ENCODE data around the gene PPM1L. TPM values are rescaled to one million over a fixed set of nuclear protein-coding genes. Genes with fewer than 3 reads are reported as not detected.

The PPM1L gene
- total RNA-seq, 1 experiment from 2014 or later = 5.0 TPM

GRCh38 chr3:160801386-160802118, 45.5 kb downstream of the PPM1L start:
- H3K79me2 ChIP-seq (ENCODE audit: low read depth) = no peaks in the 10 kb centered on the region
- intact Hi-C loops (cut with micrococcal nuclease; ENCODE audit: unreplicated experiment) = no loop called here
- no peak overlapping the region for H3K4me2 ChIP-seq
- H2AFZ ChIP-seq = no peak overlapping the region
- TF ChIP-seq EZH2 (IDR thresholded peaks at IDR 0.05; ENCODE audit: low read depth) = no peak
- TF ChIP-seq CTCF (conservative IDR thresholded peaks at IDR 0.05) = no peak
- H3K9me3 ChIP-seq (ENCODE audit: insufficient read depth, low read depth) = no peaks in the 10 kb centered on the region
- DNase-seq = no peak
- H3K9me2 ChIP-seq (ENCODE audit: insufficient read depth) = no peaks in the 10 kb centered on the region
- H4K20me1 ChIP-seq (ENCODE audit: insufficient read depth) = no peaks in the 10 kb centered on the region
- no peak overlapping the region for H3K27ac ChIP-seq
- ChIA-PET CTCF (no interaction called here), POLR2A (ENCODE audit: unreplicated experiment) (interaction anchor here (0.7 kb wide), 1 partner anchor 86 kb away, joined by 4 read pairs; no protein-coding TSS in a partner anchor)
- H3K27me3 ChIP-seq (ENCODE audit: insufficient read depth, low read depth) = no peaks in the 10 kb centered on the region
- no TSS peak for BruUV-seq (replicated peaks)
- peaks cover 11% of the 10 kb centered on the region for H3K4me1 ChIP-seq (replicated peaks; ENCODE audit: insufficient read depth)
- H3K36me3 ChIP-seq (ENCODE audit: low read depth) = no peaks in the 10 kb centered on the region
- peaks cover 5% of the 10 kb centered on the region; the same call in 1 of the 2 replicates for H3F3A ChIP-seq (ENCODE audit: insufficient read depth, low read depth)
- no peak overlapping the region for H3K4me3 ChIP-seq

- BruUV-seq (replicated peaks) = no TSS peak
- ChIA-PET CTCF (no interaction called here), POLR2A (ENCODE audit: unreplicated experiment) (no interaction called here)
- H3F3A ChIP-seq (ENCODE audit: insufficient read depth, low read depth) = no peaks in the 10 kb centered on the region
- H3K79me2 ChIP-seq (ENCODE audit: low read depth) = no peaks in the 10 kb centered on the region
- no peaks in the 10 kb centered on the region for H3K9me3 ChIP-seq (ENCODE audit: insufficient read depth, low read depth)
- DNase-seq = no peak
- no peak for TF ChIP-seq EZH2 (IDR thresholded peaks at IDR 0.05; ENCODE audit: low read depth)
- H4K20me1 ChIP-seq (ENCODE audit: insufficient read depth) = no peaks in the 10 kb centered on the region
- H3K27ac ChIP-seq = no peak overlapping the region
- no peaks in the 10 kb centered on the region for H3K4me1 ChIP-seq (replicated peaks; ENCODE audit: insufficient read depth)
- no peak overlapping the region for H3K4me3 ChIP-seq
- H3K9me2 ChIP-seq (ENCODE audit: insufficient read depth) = no peaks in the 10 kb centered on the region
- H3K4me2 ChIP-seq = no peak overlapping the region
- no peaks in the 10 kb centered on the region for H3K36me3 ChIP-seq (ENCODE audit: low read depth)
- H3K27me3 ChIP-seq (ENCODE audit: insufficient read depth, low read depth) = no peaks in the 10 kb centered on the region
- no peak overlapping the region for H2AFZ ChIP-seq
- intact Hi-C loops (cut with micrococcal nuclease; ENCODE audit: unreplicated experiment) = no loop called here
Measured at GRCh38 chr3:160804762-160805161, 48.7 kb downstream of the PPM1L start.

DNA sequence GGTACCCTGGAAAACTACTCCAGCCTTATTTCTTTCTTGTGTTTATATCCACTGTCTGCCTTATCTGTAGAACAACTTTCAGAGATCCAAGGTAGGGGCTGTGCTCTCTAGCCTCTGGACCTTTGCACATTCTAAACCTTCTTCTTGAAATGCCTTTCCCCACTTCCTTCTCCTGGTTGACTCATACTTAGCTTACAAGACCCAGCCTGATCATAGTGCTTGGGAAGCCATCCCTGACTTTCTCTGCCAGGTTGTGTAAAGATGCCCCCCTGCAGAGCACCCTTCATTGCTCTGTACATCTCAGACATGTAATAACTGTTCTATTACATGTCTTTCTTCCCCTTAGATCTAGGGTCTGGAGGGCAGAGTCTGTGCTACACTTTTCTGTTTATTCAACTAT, 50.1 kb downstream of the PPM1L start:
- no peak for DNase-seq
- TF ChIP-seq EZH2 (IDR thresholded peaks at IDR 0.05; ENCODE audit: low read depth) = no peak
- TF ChIP-seq CTCF (conservative IDR thresholded peaks at IDR 0.05) = no peak
- ChIA-PET CTCF (no interaction called here), POLR2A (ENCODE audit: unreplicated experiment) (no interaction called here)
- BruUV-seq (replicated peaks) = no TSS peak
- no peak overlapping the region for H3K4me3 ChIP-seq
- H3K4me2 ChIP-seq = no peak overlapping the region
- H3K9me2 ChIP-seq (ENCODE audit: insufficient read depth) = no peaks in the 10 kb centered on the region
- H4K20me1 ChIP-seq (ENCODE audit: insufficient read depth) = no peaks in the 10 kb centered on the region
- no peaks in the 10 kb centered on the region for H3K27me3 ChIP-seq (ENCODE audit: insufficient read depth, low read depth)
- no peaks in the 10 kb centered on the region for H3K79me2 ChIP-seq (ENCODE audit: low read depth)
- H3K27ac ChIP-seq = no peak overlapping the region
- no peaks in the 10 kb centered on the region for H3F3A ChIP-seq (ENCODE audit: insufficient read depth, low read depth)
- H2AFZ ChIP-seq = no peak overlapping the region
- no peaks in the 10 kb centered on the region for H3K9me3 ChIP-seq (ENCODE audit: insufficient read depth, low read depth)
- intact Hi-C loops (cut with micrococcal nuclease; ENCODE audit: unreplicated experiment) = no loop called here
- H3K4me1 ChIP-seq (replicated peaks; ENCODE audit: insufficient read depth) = no peaks in the 10 kb centered on the region
- no peaks in the 10 kb centered on the region for H3K36me3 ChIP-seq (ENCODE audit: low read depth)

- H3K4me2 ChIP-seq = no peak overlapping the region
- no peaks in the 10 kb centered on the region for H3K9me3 ChIP-seq (ENCODE audit: insufficient read depth, low read depth)
- H3K4me1 ChIP-seq (replicated peaks; ENCODE audit: insufficient read depth) = no peaks in the 10 kb centered on the region
- H3K4me3 ChIP-seq = no peak overlapping the region
- H3K36me3 ChIP-seq (ENCODE audit: low read depth) = no peaks in the 10 kb centered on the region
- POLR2A ChIA-PET (ENCODE audit: unreplicated experiment) = no interaction called here
- TF ChIP-seq CTCF (conservative IDR thresholded peaks at IDR 0.05) (no peak), EZH2 (IDR thresholded peaks at IDR 0.05; ENCODE audit: low read depth) (no peak)
- CTCF ChIA-PET = no interaction called here
- intact Hi-C loops (cut with micrococcal nuclease; ENCODE audit: unreplicated experiment) = no loop called here
- BruUV-seq (replicated peaks) = no TSS peak
- H3K9me2 ChIP-seq (ENCODE audit: insufficient read depth) = no peaks in the 10 kb centered on the region
- no peak overlapping the region for H3K27ac ChIP-seq
- H4K20me1 ChIP-seq (ENCODE audit: insufficient read depth) = no peaks in the 10 kb centered on the region
- no peaks in the 10 kb centered on the region for H3K27me3 ChIP-seq (ENCODE audit: insufficient read depth, low read depth)
- no peaks in the 10 kb centered on the region for H3F3A ChIP-seq (ENCODE audit: insufficient read depth, low read depth)
- H2AFZ ChIP-seq = no peak overlapping the region
- H3K79me2 ChIP-seq (ENCODE audit: low read depth) = no peaks in the 10 kb centered on the region
- no peak for DNase-seq
Measured at GRCh38 chr3:160806686-160807085, 50.7 kb downstream of the PPM1L start.

All from PC-9 (cell line).